Karpas-422 (cell line): Measurements from ENCODE around the gene NUP133. TPM values are rescaled to one million over a fixed set of nuclear protein-coding genes. Genes with fewer than 3 reads are reported as not detected.
"Not testable (repeated sequence)": the region's sequence is repeated elsewhere in the genome, so short reads cannot be mapped to it uniquely, and the experiment has no call there.

ENCODE experiments used
- DNase-seq: peaks from one replicate; pipeline ENCODE4 v3.0.0-alpha.2; 2015
- H2AFZ ChIP-seq: fragments of 200-600 bp; sonication (generic); 2 replicates; pipeline ENCODE4 v1.6.1; 2014; ENCODE audit warnings: antibody characterized with exemption, low read length, mixed read lengths
- H3K27ac ChIP-seq: fragments of 200-600 bp; sonication (generic); 2 replicates; pipeline ENCODE4 v1.5.1; 2014; ENCODE audit warnings: mild to moderate bottlenecking, low read length, moderate library complexity
- H3K27me3 ChIP-seq: fragments of 200-600 bp; sonication (generic); 2 replicates; pipeline ENCODE4 v1.6.1; 2014; ENCODE audit warnings: low read length, mixed read lengths
- H3K36me3 ChIP-seq: fragments of 200-600 bp; sonication (generic); 2 replicates; pipeline ENCODE4 v1.6.1; 2014; ENCODE audit warnings: low read length, mixed read lengths; ENCODE audit not compliant: insufficient read depth
- H3K4me1 ChIP-seq: fragments of 200-600 bp; sonication (generic); 2 replicates; pipeline ENCODE4 v1.6.1; 2014; ENCODE audit warnings: mild to moderate bottlenecking, low read length, mixed read lengths
- H3K4me2 ChIP-seq: fragments of 200-600 bp; sonication (generic); 2 replicates; pipeline ENCODE4 v1.6.1; 2014; ENCODE audit warnings: low read length, low read depth, mild to moderate bottlenecking; ENCODE audit not compliant: poor library complexity, severe bottlenecking
- H3K4me3 ChIP-seq: fragments of 200-600 bp; sonication (generic); 2 replicates; pipeline ENCODE4 v1.5.1; 2014; ENCODE audit warnings: mild to moderate bottlenecking, antibody characterized with exemption, low read length, mixed read lengths
- H3K79me2 ChIP-seq: fragments of 200-600 bp; sonication (generic); 2 replicates; pipeline ENCODE4 v1.6.1; 2014; ENCODE audit warnings: mild to moderate bottlenecking, low read length, mixed read lengths
- H3K9ac ChIP-seq: fragments of 200-600 bp; sonication (generic); 2 replicates; pipeline ENCODE4 v1.6.0; 2014; ENCODE audit warnings: low read length
- H3K9me2 ChIP-seq: fragments of 200-600 bp; sonication (generic), shearing (Covaris generic); replicated peaks from 2 replicates; pipeline ENCODE4 v1.6.0; 2014; ENCODE audit warnings: mild to moderate bottlenecking, low read length, moderate library complexity; ENCODE audit not compliant: insufficient read depth
- H3K9me3 ChIP-seq: fragments of 300-700, 200-600 bp; sonication (generic); 2 replicates; pipeline ENCODE4 v1.6.1; 2014; ENCODE audit warnings: low read length, mixed read lengths
- H4K20me1 ChIP-seq: fragments of 200-600 bp; sonication (generic); 2 replicates; pipeline ENCODE4 v1.6.1; 2014; ENCODE audit warnings: mild to moderate bottlenecking, antibody characterized with exemption, low read length, low read depth; ENCODE audit not compliant: insufficient read depth
- total RNA-seq: library from RNA; depleted of rRNA; stranded (reverse); fragments of >200 nt; shearing (Covaris generic); gene quantifications from 2 replicates; pipeline ENCODE4 v1.2.3, GENCODE V29; 2014; ENCODE audit warnings: low replicate concordance

The NUP133 gene
- total RNA-seq, 1 experiment from 2014 or later = 56.9 TPM

DNA sequence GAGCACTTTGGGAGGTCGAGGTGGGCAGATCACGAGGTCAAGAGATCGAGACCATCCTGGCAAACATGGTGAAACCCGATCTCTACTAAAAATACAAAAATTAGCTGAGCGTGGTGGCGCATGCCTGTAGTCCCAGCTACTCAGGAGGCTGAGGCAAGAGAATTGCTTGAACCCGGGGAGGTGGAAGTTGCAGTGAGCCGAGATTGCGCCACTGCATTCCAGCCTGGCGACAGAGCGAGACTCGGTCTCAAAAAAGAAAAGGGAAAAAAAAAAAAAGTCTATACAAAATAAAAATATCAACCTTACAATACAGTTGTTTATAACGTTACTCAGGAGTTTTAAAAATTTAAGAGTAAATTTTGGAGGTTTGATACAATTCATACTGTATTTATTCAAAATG is 32.3 kb downstream of the NUP133 start:
- H3K36me3 ChIP-seq, H4K20me1 ChIP-seq, H3K4me1 ChIP-seq, H3K9ac ChIP-seq, H2AFZ ChIP-seq, H3K4me3 ChIP-seq, DNase-seq, H3K27ac ChIP-seq, H3K9me3 ChIP-seq, H3K79me2 ChIP-seq, H3K4me2 ChIP-seq, H3K9me2 ChIP-seq, H3K27me3 ChIP-seq: not testable (repeated sequence)

DNA sequence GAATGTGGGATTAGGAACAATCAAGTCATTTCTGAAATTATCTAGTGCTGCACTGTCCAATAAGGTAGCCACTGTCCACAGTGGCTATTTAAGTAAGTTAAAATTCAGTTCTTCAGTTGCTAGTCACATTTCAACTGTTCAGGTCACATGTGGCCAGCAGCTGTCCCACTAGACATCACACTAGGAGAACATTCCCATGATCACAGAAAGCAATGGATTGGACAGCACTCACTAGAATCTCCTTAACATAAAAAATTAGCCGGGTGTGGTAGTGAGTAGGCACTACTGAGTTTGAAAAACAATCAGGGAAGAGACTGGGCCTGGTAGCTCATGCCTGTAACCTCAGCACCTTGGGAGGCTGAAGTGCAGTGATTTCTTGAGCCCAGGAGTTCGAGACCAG is 33.6 kb downstream of the NUP133 start:
- Histone ChIP-seq H3K79me2 (no peaks in the 10 kb centered on the region), H3K9me2 (no peaks in the 10 kb centered on the region), H3K36me3 (peaks cover 4% of the 10 kb centered on the region; the same call in 1 of the 2 replicates), H3K9me3 (no peaks in the 10 kb centered on the region), H3K27me3 (no peaks in the 10 kb centered on the region), H3K4me1 (no peaks in the 10 kb centered on the region; the same call in 1 of the 2 replicates), H4K20me1 (no peaks in the 10 kb centered on the region), H3K4me2 (no peak overlapping the region), H2AFZ (no peak overlapping the region), H3K4me3 (no peak overlapping the region), H3K9ac (no peak overlapping the region), H3K27ac (no peak overlapping the region)
- DNase-seq = no peak

DNA sequence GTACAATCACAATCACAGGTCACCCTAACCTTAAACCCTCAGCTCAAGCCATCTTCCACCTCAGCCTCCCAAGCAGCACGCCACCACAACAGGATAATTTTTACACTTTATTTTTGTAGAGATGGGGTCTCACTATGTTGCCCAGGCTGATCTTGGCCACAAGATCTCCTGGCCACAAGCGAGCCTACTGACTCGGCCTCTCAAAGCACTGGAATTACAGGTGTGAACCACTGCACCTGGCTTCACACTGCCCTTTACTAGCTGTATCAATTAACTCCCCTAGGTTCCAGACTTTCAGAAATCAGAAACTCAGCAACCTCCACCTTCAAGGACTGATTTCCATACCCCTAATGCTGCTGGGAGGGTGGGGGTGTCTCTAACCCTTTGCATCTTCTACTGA is 37.0 kb downstream of the NUP133 start:
- Histone ChIP-seq H3K4me2 (no peak overlapping the region), H2AFZ (no peak overlapping the region), H3K27me3 (no peaks in the 10 kb centered on the region), H4K20me1 (peaks cover 4% of the 10 kb centered on the region; the same call in 1 of the 2 replicates), H3K79me2 (no peaks in the 10 kb centered on the region), H3K4me3 (no peak overlapping the region), H3K9me3 (no peaks in the 10 kb centered on the region), H3K27ac (no peak overlapping the region), H3K36me3 (peaks cover 6% of the 10 kb centered on the region; the same call in 1 of the 2 replicates), H3K9ac (no peak overlapping the region), H3K9me2 (no peaks in the 10 kb centered on the region), H3K4me1 (no peaks in the 10 kb centered on the region)
- no peak for DNase-seq

DNA sequence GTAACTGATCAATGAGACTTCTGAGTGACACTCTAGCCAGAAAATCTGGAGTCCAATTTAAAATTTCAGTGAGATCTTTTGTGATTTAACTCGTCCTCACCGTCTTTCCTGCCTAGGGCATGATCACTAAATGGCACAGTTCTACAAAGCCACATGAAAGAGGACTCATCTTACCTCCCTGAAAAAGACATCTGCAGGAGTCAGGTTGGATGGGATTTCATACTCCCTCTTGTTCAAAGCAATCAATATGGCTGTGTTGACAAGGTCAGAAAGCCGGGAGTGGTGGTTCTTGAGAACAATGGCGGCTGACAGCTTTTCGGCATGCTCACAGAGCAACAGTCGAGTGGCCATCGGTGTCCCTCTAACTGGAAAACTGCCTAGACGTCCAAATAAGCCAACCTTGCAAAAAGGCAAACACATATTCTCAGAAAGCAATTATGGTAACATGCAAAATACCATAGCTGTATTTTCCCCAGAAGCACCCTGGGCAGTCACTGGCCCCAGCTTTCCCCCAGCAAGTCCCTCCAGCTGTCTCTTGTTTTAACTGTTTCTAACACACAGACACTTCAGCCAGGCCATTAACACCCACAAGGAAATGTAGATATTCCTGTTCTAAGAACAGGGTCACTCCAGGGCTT is 37.6 kb downstream of the NUP133 start:
- Histone ChIP-seq H3K27ac (no peak overlapping the region), H3K4me1 (no peaks in the 10 kb centered on the region), H3K79me2 (no peaks in the 10 kb centered on the region), H3K27me3 (no peaks in the 10 kb centered on the region), H4K20me1 (peaks cover 4% of the 10 kb centered on the region; the same call in 1 of the 2 replicates), H2AFZ (no peak overlapping the region), H3K36me3 (peaks cover 10% of the 10 kb centered on the region; the same call in 1 of the 2 replicates), H3K4me3 (no peak overlapping the region), H3K9me3 (no peaks in the 10 kb centered on the region), H3K9me2 (no peaks in the 10 kb centered on the region), H3K4me2 (no peak overlapping the region), H3K9ac (no peak overlapping the region)
- no peak for DNase-seq

DNA sequence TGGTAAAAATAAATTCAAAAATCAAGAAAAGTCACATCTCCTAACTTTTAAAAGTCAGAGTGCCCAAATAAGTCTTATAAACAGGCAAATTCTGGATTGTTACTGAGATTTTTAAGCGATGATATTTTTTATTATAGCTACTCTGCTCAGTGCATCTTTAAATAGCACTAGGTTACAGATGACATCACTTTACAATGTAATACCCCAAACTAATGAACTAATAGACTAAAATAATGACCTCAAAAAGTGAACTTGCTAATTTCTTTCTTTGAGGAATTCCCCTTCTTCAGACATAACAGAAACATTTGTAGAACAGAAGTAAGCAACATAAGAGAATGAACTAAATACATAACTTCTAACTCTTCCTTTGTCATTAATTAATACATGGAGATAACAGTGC is 41.3 kb downstream of the NUP133 start:
- Histone ChIP-seq H3K9me3 (no peaks in the 10 kb centered on the region), H2AFZ (no peak overlapping the region), H3K4me1 (no peaks in the 10 kb centered on the region), H3K36me3 (peaks cover 32% of the 10 kb centered on the region), H3K4me3 (no peak overlapping the region), H3K79me2 (no peaks in the 10 kb centered on the region), H3K27me3 (no peaks in the 10 kb centered on the region), H3K27ac (no peak overlapping the region), H3K4me2 (no peak overlapping the region), H4K20me1 (peaks cover 4% of the 10 kb centered on the region; the same call in 1 of the 2 replicates), H3K9me2 (no peaks in the 10 kb centered on the region), H3K9ac (no peak overlapping the region)
- no peak for DNase-seq

DNA sequence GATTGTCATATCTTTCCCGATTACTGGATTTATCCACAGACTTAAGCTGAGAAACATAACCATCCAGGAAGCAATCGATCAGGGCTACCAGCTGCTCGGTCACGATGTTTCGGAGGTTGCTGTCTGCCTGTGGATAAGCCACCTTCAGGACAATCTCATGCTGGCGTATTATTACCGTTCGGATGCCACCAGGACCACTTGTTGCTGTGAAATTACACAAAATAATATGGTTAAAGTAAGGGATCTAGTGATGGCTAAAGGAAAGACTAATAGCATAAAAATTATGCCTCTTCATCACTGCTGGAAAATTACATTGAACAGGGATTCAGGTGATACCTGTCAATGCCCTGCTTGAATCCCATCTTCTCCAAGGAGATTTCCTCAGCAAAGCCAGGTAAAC is 43.5 kb downstream of the NUP133 start:
- DNase-seq = no peak
- Histone ChIP-seq H3K9me3 (no peaks in the 10 kb centered on the region), H3K27me3 (no peaks in the 10 kb centered on the region), H3K9me2 (no peaks in the 10 kb centered on the region), H3K9ac (no peak overlapping the region), H3K4me2 (no peak overlapping the region), H3K27ac (no peak overlapping the region), H3K36me3 (peaks cover 46% of the 10 kb centered on the region), H3K4me1 (no peaks in the 10 kb centered on the region), H4K20me1 (peaks cover 4% of the 10 kb centered on the region; the same call in 1 of the 2 replicates), H3K4me3 (no peak overlapping the region), H3K79me2 (no peaks in the 10 kb centered on the region), H2AFZ (no peak overlapping the region)

DNA sequence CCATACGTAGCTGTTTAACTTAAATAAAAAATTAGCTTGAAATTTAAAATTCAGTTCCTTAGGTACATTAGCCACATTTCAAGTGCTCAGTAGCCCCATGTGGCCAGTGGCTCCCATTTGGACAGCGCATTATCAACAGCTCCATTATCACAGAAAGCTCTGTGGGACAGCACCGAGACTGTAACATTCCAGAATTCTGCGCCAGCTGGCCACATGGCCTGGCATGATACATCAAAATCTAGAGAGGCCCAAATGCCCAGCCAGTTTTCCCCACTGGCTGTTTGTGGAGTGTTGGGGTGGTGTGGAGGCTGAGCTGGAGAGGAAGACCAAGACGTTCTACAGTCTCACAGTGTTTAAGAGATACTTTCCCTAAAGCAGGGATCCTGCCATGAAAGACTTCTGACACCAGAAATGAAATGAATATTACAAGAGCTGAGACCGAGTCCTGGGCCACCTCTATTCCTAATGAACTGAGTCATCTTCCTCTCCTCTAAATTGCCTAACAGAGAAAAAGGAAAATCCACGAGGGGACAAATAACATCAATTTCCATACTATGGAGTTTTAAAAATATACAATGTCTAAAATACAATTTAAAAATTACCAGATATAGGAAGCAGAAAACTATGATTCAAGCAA is 47.0 kb downstream of the NUP133 start:
- no peak overlapping the region for H2AFZ ChIP-seq
- no peak overlapping the region for H3K27ac ChIP-seq
- no peaks in the 10 kb centered on the region for H3K27me3 ChIP-seq
- H3K36me3 ChIP-seq = peaks cover 58% of the 10 kb centered on the region
- no peaks in the 10 kb centered on the region for H3K9me2 ChIP-seq
- H3K4me2 ChIP-seq = no peak overlapping the region
- no peak for DNase-seq
- no peak overlapping the region for H3K9ac ChIP-seq
- no peaks in the 10 kb centered on the region for H4K20me1 ChIP-seq
- H3K4me3 ChIP-seq = no peak overlapping the region
- H3K9me3 ChIP-seq = no peaks in the 10 kb centered on the region
- no peaks in the 10 kb centered on the region for H3K4me1 ChIP-seq
- H3K79me2 ChIP-seq = no peaks in the 10 kb centered on the region

DNA sequence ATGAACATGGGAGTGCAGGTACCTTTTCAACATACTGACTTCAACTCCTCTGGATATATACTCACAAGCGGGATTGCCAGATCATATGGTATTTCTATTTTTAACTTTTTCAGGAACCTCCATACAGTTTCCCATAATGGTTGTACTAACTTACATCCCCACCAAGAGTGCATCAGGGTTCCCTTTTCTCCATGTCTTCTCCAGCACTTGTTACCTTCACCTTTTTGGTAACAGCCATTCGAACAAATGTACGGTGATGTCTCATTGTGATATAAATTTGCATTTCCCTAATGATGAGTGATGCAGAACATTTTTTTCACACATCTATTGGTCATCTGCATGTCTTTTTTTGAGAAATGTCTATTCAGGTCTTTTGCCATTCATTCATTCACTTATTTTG is 48.3 kb downstream of the NUP133 start:
- Histone ChIP-seq H3K9ac (no peak overlapping the region), H3K4me1 (no peaks in the 10 kb centered on the region), H3K27ac (no peak overlapping the region), H3K36me3 (peaks cover 48% of the 10 kb centered on the region), H4K20me1 (no peaks in the 10 kb centered on the region), H3K4me3 (no peak overlapping the region), H3K9me3 (no peaks in the 10 kb centered on the region), H2AFZ (no peak overlapping the region), H3K27me3 (no peaks in the 10 kb centered on the region), H3K79me2 (no peaks in the 10 kb centered on the region), H3K4me2 (no peak overlapping the region), H3K9me2 (no peaks in the 10 kb centered on the region)
- no peak for DNase-seq
